Measurements from ENCODE around the gene ZNF597. TPM values are rescaled to one million over a fixed set of nuclear protein-coding genes. Genes with fewer than 3 reads are reported as not detected.
"Not testable (repeated sequence)": the region's sequence is repeated elsewhere in the genome, so short reads cannot be mapped to it uniquely, and the experiment has no call there.

The ZNF597 gene
- total RNA-seq, 1 experiment from 2014 or later = 3.1 TPM

DNA sequence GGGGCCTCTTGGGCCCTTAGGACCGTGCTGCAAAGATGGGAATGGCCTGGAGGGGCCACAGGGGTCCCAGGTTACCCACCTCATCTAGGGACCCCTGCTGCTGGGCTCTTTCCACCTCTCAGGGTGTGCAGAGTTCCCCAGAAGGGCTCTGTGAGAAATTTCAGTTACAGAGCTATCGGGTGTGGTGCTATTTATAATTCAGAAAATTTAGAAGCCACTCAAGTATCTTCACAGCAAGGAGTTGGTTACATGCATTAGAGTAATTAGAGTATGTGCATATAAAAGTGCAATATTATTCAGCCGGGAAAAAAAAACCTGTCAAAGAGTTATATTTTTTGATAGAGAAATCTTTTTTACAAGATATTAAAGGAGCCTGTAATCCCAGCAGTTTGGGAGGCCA lies 33.1 kb upstream of the ZNF597 start:
- H4K20me1 ChIP-seq (ENCODE audit: insufficient read depth, low read depth, low read length) = peaks cover 13% of the 10 kb centered on the region
- H2AFZ ChIP-seq (ENCODE audit: low read length) = no peak overlapping the region
- H3K9me3 ChIP-seq (ENCODE audit: low read length) = no peaks in the 10 kb centered on the region
- H3K36me3 ChIP-seq (ENCODE audit: insufficient read depth, low read length) = peaks cover 8% of the 10 kb centered on the region; the same call in 1 of the 2 replicates
- DNase-seq = no peak
- H3K9me2 ChIP-seq (replicated peaks; ENCODE audit: insufficient read depth, low read length) = no peaks in the 10 kb centered on the region
- no peak overlapping the region for H3K4me3 ChIP-seq (ENCODE audit: low read length)
- H3K9ac ChIP-seq (ENCODE audit: low read length) = no peak overlapping the region
- H3K79me2 ChIP-seq (ENCODE audit: low read length) = peaks cover 77% of the 10 kb centered on the region
- no peaks in the 10 kb centered on the region for H3K27me3 ChIP-seq (ENCODE audit: low read length)
- H3K27ac ChIP-seq (ENCODE audit: low read length) = no peak overlapping the region
- H3K4me1 ChIP-seq (ENCODE audit: low read length) = no peaks in the 10 kb centered on the region
- H3K4me2 ChIP-seq (ENCODE audit: low read depth, low read length, poor library complexity, severe bottlenecking) = no peak overlapping the region

DNA sequence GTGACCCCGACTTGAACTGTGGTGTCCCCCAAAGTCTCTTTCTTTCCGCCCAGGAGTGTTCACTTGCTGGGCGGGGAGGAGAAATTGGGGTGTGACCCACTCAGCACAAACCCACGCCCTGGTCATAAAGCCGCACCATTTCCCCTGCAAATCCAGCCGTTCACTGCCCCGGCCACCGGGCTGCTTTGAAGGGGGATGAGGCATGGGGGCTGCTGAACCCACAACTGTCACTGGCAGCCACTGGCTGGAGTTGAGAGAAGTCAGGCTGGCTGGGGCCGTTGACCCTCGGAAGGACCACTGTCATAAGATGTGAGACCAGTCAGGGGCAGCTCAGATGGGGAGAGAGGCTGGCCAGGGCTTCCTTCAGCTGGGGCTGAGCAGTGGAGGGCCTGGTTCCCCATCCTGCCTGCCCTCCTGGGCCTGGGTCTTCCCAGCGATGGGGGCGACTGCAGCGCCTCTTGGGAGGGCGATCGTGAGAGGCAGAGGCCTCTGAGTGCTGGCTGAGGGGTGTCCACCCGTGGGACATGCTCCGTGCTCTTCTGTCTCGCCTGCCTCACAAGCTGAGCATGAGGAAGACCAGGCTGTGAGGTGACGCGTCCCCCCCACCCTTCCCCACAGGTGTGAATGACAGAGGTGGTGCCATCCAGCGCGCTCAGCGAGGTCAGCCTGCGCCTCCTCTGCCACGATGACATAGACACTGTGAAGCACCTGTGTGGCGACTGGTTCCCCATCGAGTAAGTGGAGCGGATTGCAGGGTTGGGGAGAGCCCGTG lies 32.5 kb upstream of the ZNF597 start:
- Histone ChIP-seq H4K20me1 (ENCODE audit: insufficient read depth, low read depth, low read length) (peaks cover 13% of the 10 kb centered on the region), H3K36me3 (ENCODE audit: insufficient read depth, low read length) (peaks cover 10% of the 10 kb centered on the region; the same call in 1 of the 2 replicates), H3K9ac (ENCODE audit: low read length) (no peak overlapping the region), H2AFZ (ENCODE audit: low read length) (no peak overlapping the region), H3K4me1 (ENCODE audit: low read length) (no peaks in the 10 kb centered on the region), H3K27ac (ENCODE audit: low read length) (no peak overlapping the region), H3K9me3 (ENCODE audit: low read length) (no peaks in the 10 kb centered on the region), H3K79me2 (ENCODE audit: low read length) (peaks cover 83% of the 10 kb centered on the region), H3K9me2 (replicated peaks; ENCODE audit: insufficient read depth, low read length) (no peaks in the 10 kb centered on the region), H3K4me2 (ENCODE audit: low read depth, low read length, poor library complexity, severe bottlenecking) (no peak overlapping the region), H3K4me3 (ENCODE audit: low read length) (no peak overlapping the region), H3K27me3 (ENCODE audit: low read length) (no peaks in the 10 kb centered on the region)
- DNase-seq = no peak

DNA sequence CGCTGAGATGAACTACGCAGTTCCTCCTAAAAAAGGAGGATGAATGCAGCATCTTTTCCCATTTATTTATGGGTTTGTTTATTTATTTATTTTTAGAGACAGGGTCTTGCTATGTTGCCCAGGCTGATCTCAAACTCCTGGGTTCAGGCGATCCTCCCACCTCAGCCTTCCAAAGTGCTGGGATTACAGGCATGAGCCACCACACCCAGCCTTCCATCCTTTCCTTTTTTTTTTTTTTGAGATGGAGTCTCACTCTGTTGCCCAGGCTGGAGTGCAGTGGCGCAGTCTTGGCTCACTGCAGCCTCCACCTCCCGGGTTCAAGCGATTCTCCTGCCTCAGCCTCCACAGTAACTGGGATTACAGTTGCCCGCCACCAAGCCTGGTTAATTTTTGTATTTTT lies 31.6 kb upstream of the ZNF597 start:
- H3K36me3 ChIP-seq (ENCODE audit: insufficient read depth, low read length) = peaks cover 13% of the 10 kb centered on the region; the same call in 1 of the 2 replicates
- H3K9me3 ChIP-seq (ENCODE audit: low read length); H3K27ac ChIP-seq (ENCODE audit: low read length); DNase-seq; H3K4me3 ChIP-seq (ENCODE audit: low read length); H3K4me2 ChIP-seq (ENCODE audit: low read depth, low read length, poor library complexity, severe bottlenecking); H3K27me3 ChIP-seq (ENCODE audit: low read length); H3K9ac ChIP-seq (ENCODE audit: low read length); H2AFZ ChIP-seq (ENCODE audit: low read length); H3K4me1 ChIP-seq (ENCODE audit: low read length); H3K9me2 ChIP-seq (replicated peaks; ENCODE audit: insufficient read depth, low read length): not testable (repeated sequence)
- H4K20me1 ChIP-seq (ENCODE audit: insufficient read depth, low read depth, low read length) = peaks cover 13% of the 10 kb centered on the region
- H3K79me2 ChIP-seq (ENCODE audit: low read length) = peaks cover 90% of the 10 kb centered on the region

DNA sequence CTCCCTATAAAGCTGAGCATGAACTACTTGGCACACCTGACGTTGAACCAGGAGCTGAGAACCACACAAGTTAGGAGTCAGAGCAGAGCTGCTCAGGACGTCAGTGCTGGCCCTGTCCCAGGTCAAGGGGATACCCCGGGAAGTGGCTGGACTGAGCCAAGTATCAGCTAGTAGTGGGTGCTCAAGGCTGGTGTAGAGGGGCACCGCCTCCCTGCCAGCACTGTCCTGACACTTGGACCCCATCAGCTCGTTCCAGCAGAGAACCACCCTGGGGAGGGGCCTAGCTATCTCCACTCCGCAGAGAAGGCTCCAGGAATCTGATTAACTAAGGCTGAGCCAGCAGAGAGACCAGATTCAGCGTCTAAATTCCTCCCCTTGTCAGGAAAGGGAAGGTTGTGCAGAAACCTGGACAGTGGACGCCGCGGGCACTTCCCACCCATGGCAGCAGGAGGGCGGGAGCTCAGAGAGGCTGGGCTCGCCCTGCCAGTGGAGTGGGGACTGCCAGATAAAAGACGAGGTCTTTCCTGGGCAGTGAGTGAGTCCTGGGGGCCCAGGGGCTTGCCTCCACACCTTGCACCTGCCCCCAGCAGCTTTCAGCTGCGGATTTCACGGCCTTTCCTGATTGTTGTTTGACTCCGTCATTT lies 31.0 kb upstream of the ZNF597 start:
- Histone ChIP-seq H3K4me2 (ENCODE audit: low read depth, low read length, poor library complexity, severe bottlenecking) (no peak overlapping the region), H3K4me1 (ENCODE audit: low read length) (no peaks in the 10 kb centered on the region), H3K9me2 (replicated peaks; ENCODE audit: insufficient read depth, low read length) (no peaks in the 10 kb centered on the region), H3K79me2 (ENCODE audit: low read length) (peaks cover 90% of the 10 kb centered on the region), H3K9me3 (ENCODE audit: low read length) (no peaks in the 10 kb centered on the region; the same call in 1 of the 2 replicates), H3K36me3 (ENCODE audit: insufficient read depth, low read length) (peaks cover 11% of the 10 kb centered on the region; the same call in 1 of the 2 replicates), H3K4me3 (ENCODE audit: low read length) (no peak overlapping the region), H2AFZ (ENCODE audit: low read length) (no peak overlapping the region), H3K27me3 (ENCODE audit: low read length) (no peaks in the 10 kb centered on the region), H3K27ac (ENCODE audit: low read length) (no peak overlapping the region), H3K9ac (ENCODE audit: low read length) (no peak overlapping the region), H4K20me1 (ENCODE audit: insufficient read depth, low read depth, low read length) (peaks cover 13% of the 10 kb centered on the region)
- no peak for DNase-seq

DNA sequence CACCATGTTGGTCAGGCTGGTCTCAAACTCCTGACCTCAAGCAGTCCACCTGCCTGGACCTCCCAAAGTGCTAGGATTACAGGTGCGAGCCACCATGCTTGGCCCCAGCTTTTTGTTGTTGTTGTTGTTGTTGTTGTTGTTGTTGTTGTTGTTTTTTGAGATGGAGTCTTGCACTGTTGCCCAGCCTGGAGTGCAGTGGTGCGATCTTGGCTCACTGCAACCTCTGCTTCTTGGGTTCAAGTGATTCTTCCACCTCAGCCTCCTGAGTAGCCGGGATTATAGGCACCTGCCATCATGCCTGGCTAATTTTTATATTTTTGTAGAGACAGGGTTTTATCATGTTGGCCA lies 30.3 kb upstream of the ZNF597 start:
- peaks cover 14% of the 10 kb centered on the region for H4K20me1 ChIP-seq (ENCODE audit: insufficient read depth, low read depth, low read length)
- DNase-seq; H3K4me1 ChIP-seq (ENCODE audit: low read length); H3K9ac ChIP-seq (ENCODE audit: low read length); H3K4me2 ChIP-seq (ENCODE audit: low read depth, low read length, poor library complexity, severe bottlenecking); H3K27me3 ChIP-seq (ENCODE audit: low read length); H3K36me3 ChIP-seq (ENCODE audit: insufficient read depth, low read length); H3K9me3 ChIP-seq (ENCODE audit: low read length); H2AFZ ChIP-seq (ENCODE audit: low read length); H3K27ac ChIP-seq (ENCODE audit: low read length); H3K4me3 ChIP-seq (ENCODE audit: low read length); H3K9me2 ChIP-seq (replicated peaks; ENCODE audit: insufficient read depth, low read length): not testable (repeated sequence)
- H3K79me2 ChIP-seq (ENCODE audit: low read length) = peaks cover 92% of the 10 kb centered on the region

DNA sequence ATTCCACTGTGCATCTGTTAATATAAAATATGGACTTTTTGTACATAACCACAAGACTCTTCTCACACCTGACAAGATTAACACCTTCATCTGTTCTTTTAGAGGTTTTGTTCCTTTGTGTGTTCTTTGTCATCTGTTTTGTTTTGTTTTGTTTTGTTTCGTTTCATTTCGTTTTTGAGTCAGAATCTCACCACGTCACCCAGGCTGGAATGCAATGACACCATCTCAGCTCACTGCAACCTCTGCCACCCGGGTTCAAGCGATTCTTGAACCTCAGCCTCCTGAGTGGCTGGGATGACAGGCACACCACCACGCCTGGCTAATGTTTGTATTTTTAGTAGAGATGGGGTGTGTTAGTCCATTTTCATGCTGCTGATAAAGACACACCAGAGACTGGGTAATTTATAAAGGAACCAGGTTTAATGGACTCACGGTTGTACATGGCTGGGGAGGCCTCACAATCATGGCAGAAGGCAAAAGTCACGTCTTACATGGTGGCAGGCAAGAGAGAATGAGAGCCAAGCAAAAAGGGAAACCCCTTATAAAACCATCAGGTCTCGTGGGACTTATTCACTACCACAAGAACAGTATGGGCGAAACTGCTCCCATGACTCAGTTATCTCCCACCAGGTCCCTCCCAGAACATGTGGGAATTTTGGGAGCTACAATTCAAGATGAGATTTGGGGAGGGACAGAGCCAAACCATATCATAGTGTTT lies 29.7 kb upstream of the ZNF597 start:
- no peak for DNase-seq
- Histone ChIP-seq H3K4me3 (ENCODE audit: low read length) (no peak overlapping the region), H3K27ac (ENCODE audit: low read length) (no peak overlapping the region), H3K79me2 (ENCODE audit: low read length) (peaks cover 92% of the 10 kb centered on the region), H3K9ac (ENCODE audit: low read length) (no peak overlapping the region), H3K27me3 (ENCODE audit: low read length) (no peaks in the 10 kb centered on the region), H3K36me3 (ENCODE audit: insufficient read depth, low read length) (peaks cover 12% of the 10 kb centered on the region; the same call in 1 of the 2 replicates), H3K9me2 (replicated peaks; ENCODE audit: insufficient read depth, low read length) (no peaks in the 10 kb centered on the region), H4K20me1 (ENCODE audit: insufficient read depth, low read depth, low read length) (peaks cover 14% of the 10 kb centered on the region; the same call in 1 of the 2 replicates), H2AFZ (ENCODE audit: low read length) (no peak overlapping the region), H3K4me2 (ENCODE audit: low read depth, low read length, poor library complexity, severe bottlenecking) (no peak overlapping the region), H3K4me1 (ENCODE audit: low read length) (peaks cover 2% of the 10 kb centered on the region; the same call in 1 of the 2 replicates), H3K9me3 (ENCODE audit: low read length) (no peaks in the 10 kb centered on the region; the same call in 1 of the 2 replicates)

- H3K27ac ChIP-seq (ENCODE audit: low read length) = no peak overlapping the region
- peaks cover 2% of the 10 kb centered on the region; the same call in 1 of the 2 replicates for H3K4me1 ChIP-seq (ENCODE audit: low read length)
- no peak overlapping the region for H2AFZ ChIP-seq (ENCODE audit: low read length)
- DNase-seq = no peak
- H3K9ac ChIP-seq (ENCODE audit: low read length) = no peak overlapping the region
- no peak overlapping the region for H3K4me2 ChIP-seq (ENCODE audit: low read depth, low read length, poor library complexity, severe bottlenecking)
- H3K4me3 ChIP-seq (ENCODE audit: low read length) = no peak overlapping the region
- H4K20me1 ChIP-seq (ENCODE audit: insufficient read depth, low read depth, low read length) = peaks cover 14% of the 10 kb centered on the region; the same call in 1 of the 2 replicates
- H3K79me2 ChIP-seq (ENCODE audit: low read length) = peaks cover 99% of the 10 kb centered on the region
- no peaks in the 10 kb centered on the region for H3K27me3 ChIP-seq (ENCODE audit: low read length)
- no peaks in the 10 kb centered on the region for H3K9me2 ChIP-seq (replicated peaks; ENCODE audit: insufficient read depth, low read length)
- H3K36me3 ChIP-seq (ENCODE audit: insufficient read depth, low read length) = peaks cover 25% of the 10 kb centered on the region
- peaks cover under 1% of the 10 kb centered on the region; the same call in 1 of the 2 replicates for H3K9me3 ChIP-seq (ENCODE audit: low read length)
Measured at GRCh38 chr16:3471518-3472176, 28.3 kb upstream of the ZNF597 start.
